Measurements from ENCODE around the gene COX14.
A peak's percentile ranks its signal among the peaks of the same experiment; 100 is the strongest.
"Not testable (repeated sequence)": the region's sequence is repeated elsewhere in the genome, so short reads cannot be mapped to it uniquely, and the experiment has no call there.

The COX14 gene

DNA sequence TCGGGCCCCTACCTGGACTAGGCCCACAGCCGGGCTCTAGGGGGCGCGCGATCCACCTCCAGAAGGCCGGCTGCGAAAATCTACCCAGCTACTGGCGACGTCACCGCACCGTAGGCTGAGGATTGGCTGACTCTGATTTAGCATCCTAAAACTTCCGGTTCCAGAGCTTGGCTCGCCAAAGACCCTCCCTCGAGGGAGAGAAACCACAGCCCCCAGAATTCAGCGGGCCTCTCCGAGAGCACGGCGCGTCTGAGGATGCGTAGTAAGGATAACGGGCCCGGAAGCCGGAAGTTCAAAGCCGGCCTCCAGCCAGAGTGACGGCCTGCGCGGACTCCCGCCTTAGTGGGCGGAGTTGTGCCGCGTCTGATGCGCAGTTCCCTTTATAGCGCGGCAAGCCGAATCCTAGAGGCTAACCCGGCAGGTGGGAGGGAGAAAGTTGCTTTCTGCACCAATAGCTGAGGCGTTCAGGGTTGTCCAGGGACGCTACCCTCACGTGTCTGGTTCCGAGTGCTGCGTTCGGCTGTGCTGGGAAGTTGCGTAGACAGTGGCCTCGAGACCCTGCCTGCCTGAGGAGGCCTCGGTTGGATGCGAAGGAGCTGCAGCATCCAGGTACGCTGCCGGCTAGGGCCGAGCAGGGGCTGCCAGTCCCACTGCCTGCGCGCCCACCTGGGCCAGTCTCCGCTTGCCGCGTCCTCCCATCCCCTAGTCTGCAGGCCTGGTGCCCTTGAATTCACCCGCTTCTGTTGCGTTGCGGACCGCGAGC lies at the start of gene COX14:
COX14 (plus strand) TSS at position 544 of the 763 bp plus-strand sequence. CDS start 7,808 bp downstream, outside the sequence.
- DNase-seq, result peak; percentile 99

DNA sequence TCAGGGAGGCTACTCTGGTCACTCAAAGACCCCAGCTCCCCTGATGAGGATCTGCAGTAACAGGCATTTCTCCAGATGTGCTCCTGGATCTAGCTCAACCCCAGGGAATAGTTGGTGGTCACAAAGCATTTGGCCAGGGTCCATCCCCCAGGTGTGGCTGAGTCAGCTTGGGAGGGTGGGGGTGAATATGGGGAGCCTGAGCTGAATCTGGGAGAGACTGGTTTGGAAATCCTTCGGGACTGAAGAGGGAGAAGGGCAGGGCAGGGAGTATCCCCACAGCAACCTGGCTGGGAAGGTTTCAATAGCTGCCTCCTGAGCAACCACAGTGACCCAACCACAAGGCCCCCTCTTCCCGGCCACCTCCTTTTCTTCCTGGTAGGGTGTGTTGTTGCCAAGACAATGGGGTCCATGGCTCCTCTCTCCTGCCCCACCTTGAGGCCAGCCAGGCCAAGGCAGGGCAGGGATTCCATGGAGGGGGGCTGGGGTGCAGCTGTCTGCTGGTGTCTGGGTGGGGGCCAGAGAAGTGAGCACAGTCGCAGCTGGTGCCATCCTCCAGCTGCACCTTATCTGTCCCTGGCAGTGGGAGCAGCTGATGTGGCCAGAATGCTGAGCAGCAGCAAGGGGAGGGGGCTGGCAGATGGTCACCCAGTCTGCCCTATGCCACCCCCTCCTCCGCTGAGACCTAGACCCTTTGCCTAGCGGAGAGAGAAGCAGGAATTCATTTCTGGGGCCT lies 49.1 kb upstream of the COX14 start:
- DNase-seq, result no peak

DNA sequence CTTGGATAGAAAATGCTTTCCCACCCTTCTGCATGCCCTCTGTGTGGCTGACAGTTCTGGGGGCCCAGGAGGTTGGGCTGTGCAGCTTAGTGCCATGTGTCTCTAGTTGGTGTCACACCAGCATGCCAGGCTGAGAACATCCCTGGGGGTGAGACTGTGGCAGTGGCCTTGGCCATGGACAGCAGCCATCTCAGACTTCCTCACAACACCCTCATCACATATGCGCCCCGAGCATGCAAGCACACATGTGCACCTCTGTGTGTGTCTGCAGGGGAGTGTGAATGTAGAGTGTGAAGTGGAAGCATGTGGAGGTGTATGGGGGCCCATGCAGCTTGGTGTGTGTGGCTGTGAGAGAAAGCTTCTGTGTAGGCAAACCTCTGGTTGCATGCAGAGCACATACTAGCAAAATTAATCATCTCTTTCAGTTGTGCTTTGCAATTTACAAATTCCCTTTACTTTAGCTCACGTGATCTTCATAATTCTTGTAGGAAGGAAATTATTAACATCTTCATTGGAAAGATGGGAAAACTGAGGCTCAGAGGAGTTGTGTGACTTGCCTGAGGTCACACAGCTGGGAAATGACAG lies 46.2 kb upstream of the COX14 start:
- no peak for DNase-seq

DNA sequence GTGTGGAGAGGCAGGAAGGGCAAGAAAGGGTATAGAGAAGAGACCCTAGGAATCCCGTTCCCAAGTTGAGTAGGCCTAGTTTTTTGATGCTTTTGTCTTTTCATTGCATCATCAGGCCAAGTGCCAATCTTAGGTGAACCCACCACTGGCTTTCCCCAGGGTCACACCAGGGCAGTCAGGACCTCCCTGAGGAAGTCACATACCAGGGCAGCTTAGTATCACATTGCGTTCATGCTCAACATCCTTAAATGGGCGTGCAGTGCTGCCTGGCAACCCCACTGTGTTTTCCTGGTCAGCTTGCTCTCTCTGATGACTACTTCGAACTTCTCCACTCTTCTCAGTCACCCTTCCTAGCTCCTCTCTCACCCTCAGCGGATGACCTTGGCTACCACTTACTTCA lies 45.6 kb upstream of the COX14 start:
- DNase-seq, result no peak

DNA sequence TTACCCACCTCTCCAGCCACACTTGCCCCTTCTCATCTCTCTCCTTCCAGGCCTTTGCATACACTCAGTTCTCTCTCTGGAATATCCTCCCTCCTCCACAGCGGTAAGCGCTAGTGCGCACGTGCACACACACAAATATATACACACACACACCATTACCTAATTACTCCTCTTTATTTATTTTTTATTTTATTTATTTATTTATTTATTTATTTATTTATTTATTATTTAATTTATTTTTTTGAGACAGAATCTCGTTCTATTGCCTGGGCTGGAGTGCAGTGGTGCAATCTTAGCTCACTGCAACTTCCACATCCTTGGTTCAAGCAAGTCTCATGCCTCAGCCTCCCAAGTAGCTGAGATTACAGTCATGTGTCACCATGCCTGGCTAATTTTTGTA lies 43.0 kb upstream of the COX14 start:
- DNase-seq, result no peak

DNA sequence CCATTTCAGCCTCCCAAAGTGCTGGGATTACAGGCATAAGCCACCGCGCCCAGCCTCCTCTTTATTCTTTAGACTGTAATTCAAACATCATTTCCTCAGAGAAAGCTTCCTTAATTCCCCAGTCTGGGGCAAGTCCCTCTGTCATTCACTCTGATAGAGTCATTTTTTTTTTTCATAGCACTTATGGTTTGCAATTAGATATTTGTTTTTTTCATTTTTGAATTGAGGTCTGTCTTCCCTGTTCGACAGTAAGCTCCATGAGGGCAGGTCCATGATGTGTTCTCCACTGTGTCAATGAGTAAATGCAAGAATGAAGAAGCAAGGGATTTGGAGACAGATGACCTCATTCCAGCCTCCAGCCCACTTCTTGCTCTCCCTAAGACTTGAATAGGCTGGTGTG lies 42.5 kb upstream of the COX14 start:
- no peak for DNase-seq

DNA sequence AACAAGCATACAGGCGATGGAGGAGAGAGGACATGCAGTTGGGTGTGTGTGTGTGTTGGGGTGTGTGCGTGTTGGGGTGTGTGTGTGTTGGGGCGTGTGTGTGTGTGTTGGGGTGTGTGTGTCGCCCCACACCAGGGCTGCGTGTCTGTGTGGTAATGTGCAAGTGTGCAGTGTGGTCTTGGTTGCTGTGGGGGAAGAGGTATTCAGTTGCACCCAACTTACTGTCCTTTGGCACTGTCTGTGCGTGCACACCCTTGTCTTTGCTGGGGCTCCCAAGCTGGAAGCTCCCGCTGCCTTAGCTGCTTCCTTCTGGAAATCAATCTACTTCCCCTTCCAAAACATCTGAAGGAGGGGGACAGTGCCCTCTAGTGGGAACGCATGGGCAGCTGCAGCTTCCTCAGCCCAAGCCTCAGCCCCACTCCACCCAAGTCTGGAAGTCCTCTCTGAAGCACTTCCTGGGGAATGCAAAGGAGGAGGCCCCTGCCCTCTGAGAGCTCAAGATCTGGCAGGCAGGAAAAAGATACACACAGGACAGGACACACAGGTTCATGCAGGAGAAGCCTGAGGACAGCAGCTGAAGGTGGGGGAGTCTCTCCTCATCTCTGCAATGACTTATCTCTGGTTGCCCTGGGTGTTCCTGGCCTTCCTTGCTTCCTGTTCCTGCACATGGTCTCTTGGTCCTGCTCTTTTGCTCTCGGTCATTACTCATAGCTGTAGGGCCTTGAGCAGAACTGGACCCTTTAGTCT lies 41.5 kb upstream of the COX14 start:
- DNase-seq, result peak; percentile 59

DNA sequence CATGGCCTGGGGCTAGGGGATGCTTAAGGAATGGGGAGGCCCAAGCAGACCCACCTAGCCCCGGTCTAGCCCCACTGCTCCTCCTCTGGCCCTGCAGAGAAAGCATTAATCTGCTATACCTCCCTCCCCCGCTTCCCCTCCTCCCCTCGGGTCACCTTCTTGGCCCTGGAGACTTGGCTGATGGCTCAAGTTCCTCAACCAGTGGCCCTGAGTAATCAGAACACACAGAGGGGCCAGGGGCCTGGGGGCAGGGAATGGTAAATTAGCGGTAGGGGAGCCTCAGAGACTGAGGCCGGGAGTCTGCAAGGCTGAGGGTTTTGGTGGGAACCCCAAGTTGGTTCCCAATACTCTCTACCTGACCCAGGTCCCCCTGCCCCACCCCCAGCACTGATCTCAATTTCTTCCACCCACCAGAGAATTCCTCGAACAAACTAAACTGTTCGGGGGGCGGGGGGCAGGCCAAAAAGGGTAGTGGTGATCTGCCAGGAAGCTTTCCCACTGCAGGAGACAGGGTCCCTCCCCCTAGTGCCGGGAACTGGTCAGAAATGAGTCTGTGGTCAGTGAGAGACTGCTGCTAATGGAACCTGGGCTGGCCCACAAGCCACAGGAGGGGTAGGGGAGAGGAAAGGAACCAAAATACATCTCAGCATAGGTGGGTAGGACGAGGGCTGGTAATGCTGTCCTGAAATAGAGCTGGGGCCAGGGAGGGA lies 39.7 kb upstream of the COX14 start:
- DNase-seq, result no peak

DNA sequence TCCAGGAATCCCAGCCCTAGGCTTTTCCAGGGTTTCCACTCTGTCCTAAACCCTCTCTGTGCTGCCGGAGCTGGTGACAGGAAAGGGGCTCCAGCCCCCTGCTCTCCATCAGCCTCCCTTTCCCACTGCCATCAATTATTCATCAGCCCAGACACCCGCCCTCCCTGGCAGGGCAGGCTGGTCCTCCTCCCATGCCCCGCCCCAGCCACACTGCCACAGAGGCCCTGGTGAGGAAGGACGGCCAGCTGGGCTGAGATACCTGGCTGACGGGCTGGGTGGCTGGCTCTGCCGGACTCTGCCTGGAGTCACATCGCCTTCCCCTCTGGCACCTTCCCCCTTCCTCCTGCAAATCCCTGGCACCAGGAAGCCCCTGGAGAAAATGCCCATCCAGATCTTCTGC lies 38.8 kb upstream of the COX14 start:
- DNase-seq, result no peak

DNA sequence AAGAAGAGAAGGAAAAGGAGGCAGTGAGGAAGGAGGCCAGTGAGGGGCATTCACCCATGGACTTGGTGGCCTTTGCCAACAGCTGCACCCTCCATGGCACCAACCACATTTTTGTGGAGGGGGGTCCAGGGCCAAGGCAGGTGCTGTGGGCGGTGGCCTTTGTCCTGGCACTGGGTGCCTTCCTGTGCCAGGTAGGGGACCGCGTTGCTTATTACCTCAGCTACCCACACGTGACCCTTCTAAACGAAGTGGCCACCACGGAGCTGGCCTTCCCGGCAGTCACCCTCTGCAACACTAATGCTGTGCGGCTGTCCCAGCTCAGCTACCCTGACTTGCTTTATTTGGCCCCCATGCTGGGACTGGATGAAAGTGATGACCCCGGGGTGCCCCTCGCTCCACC lies 38.3 kb upstream of the COX14 start:
- DNase-seq, result no peak

DNA sequence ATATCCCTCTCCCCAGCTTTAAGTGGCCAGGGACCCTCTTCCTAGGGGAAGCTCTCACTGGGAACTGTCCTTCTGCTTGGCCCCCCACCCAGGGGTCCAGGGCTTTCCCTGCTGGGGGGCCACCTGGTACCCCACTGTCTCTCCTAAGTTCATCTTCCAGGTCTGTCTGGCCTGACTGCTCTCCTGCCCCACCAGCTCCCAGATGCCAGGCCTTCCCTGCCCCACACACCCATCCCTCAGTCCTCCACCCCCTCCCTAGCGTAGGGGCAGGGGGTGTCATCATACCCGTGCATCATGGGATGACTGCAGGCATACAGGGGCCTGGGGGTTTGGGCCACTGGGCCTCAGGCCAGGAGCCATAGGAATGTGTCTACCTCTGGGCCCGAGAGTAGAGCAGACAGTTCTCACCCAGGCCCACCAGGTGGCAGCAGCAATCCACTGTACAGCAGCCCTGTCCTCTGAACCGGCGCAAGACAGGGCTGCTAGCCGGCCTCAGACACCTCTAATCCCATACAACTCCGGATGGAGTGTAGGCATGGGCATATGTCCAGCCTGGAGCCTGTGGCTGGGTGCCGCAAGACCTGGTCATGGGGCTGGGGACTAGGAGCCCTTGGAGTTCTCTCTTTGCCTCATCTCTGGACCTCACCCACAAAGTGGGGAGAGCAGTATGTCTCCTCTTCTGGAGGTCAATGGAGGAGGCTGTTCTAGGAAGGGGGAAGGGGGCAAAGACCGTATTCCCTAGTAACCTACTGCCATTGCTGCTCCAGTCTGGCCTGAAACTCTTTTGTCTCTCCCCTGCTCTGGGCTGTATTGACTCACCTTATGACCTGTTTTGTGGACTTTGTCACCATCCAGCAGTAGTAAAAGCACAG lies 36.9 kb upstream of the COX14 start:
- peak; percentile 84 for DNase-seq

DNA sequence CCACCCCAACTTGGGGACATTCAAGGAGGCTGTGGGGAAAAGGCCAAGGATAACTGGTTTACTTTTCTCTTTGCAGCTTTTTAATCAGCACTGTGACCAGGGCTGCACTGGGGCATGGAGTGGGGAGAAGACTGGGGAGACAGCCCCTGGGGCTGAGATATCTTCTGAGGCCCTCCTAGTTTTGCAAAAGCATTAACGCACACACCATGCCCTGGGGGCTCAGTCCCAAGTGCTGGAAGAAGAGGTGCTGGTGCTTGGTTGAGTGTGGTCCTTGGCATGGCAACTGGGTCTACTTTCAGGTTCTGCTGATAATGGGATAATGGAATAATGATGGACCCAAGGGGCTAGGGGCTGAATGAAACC lies 36.2 kb upstream of the COX14 start:
- no peak for DNase-seq

DNA sequence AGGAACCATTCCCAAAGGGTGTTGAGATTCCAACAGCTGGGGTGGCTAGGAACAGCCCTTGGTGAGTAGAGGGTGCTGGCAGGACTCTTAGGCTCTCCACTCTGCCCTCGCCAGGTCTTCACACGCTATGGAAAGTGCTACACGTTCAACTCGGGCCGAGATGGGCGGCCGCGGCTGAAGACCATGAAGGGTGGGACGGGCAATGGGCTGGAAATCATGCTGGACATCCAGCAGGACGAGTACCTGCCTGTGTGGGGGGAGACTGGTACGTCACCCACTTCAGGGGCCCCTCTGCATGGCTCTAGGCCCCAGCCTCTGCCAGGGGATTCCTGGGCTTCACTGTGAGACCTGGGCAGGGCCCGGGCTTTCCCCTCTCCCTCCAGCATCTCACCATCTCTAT lies 34.9 kb upstream of the COX14 start:
- DNase-seq, result no peak

DNA sequence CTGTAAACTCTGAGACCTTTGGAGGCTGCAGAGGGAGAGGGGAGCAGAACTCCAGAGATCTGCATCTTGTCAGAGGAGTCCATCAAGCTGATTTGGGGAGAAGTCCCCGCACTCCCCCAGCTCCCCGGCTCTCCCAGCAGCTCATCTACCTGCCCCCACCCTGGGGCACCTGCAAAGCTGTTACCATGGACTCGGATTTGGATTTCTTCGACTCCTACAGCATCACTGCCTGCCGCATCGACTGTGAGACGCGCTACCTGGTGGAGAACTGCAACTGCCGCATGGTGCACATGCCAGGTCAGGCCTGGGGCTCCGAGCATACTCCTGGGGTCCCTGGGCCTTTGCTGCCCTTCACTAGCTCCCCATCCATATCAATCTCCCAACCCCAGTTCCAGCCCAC lies 33.8 kb upstream of the COX14 start:
- DNase-seq, result no peak

DNA sequence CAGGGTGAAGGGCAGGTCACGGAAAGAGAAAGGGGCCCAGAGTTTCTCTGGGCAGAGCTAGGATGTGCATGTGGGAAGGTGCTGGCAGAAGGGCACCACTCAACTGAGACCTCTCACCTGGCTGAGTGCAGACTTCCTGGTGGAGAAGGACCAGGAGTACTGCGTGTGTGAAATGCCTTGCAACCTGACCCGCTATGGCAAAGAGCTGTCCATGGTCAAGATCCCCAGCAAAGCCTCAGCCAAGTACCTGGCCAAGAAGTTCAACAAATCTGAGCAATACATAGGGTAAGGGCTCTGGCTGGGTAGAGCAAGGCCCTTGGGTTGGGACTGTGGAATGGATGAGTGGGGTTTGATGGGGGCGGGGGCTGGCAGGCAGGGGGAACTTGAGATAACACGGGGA lies 32.3 kb upstream of the COX14 start:
- no peak for DNase-seq

DNA sequence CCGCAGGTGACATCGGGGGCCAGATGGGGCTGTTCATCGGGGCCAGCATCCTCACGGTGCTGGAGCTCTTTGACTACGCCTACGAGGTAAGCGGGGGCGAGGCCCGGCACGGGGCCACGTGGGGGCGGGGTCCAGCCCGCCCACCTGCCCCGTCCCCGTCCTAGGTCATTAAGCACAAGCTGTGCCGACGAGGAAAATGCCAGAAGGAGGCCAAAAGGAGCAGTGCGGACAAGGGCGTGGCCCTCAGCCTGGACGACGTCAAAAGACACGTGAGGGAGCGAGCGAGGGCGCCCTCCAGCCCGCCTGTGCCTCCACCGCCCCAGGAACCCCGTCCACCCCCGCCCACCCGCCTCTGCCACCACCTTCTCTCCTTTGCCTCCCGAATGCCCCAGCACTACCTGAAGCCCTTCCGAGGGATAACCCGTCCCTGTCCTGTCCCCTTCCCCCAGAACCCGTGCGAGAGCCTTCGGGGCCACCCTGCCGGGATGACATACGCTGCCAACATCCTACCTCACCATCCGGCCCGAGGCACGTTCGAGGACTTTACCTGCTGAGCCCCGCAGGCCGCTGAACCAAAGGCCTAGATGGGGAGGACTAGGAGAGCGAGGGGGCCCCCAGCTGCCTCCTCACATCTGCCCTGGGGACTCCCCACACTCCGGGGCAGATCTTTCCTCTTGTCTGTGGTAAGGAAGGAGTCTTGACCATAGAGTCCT lies 30.8 kb upstream of the COX14 start:
- no peak for DNase-seq

DNA sequence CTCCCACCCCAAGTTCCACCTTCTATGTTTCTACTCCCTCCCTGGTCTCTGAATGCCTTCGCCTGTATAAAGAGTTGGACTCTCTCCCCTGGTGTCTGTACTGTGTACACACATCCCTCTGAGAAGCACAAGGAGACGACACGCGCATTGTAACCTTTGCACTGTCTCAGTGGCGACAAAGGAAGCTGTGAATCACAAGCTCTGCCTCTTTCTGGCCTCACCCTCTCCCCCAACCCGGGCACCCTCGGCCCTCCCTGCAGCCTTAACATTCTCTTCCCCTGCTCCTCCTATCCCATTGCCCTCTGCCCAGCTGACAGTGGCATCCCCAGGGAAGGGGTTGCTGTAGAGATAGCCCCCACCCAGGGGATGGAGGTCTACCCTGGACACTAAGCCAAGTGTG lies 29.4 kb upstream of the COX14 start:
- DNase-seq, result no peak

DNA sequence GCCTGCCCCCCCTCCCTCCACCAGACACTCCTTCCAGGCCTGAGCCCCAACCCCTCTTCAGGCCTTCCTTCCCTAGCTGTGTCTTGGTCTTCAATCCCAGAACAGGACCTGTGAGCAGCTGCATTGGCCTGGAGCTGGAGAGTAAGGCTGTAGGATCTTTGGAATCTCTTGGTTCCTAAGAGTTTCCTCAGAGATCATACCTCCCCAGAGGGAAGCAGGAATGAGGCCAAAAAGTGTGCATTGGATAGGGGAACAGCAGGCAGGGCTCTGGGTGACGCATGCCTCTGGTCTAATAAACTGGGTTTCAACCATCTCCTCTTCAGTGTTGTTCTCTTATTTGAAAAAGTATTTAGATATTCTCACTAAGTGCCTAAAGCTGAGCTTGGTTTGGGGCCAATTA lies 28.7 kb upstream of the COX14 start:
- no peak for DNase-seq

DNA sequence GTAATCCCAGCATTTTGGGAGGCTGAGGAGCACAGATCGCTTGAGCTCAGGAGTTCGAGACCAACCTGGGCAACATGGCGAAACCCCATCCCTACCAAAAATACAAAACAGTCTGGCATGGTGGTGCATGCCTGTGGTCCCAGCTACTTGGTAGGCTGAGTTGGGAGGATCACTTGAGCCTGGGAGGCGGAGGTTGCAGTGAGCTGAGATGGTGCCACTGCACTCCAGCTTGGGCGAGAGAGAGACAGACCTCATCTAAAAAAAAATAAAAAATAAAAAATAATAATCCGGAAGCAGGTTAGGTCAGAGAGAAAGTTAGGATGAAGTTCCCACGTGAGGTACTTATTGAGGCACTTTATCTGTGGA lies 27.6 kb upstream of the COX14 start:
- not testable (repeated sequence) for DNase-seq

DNA sequence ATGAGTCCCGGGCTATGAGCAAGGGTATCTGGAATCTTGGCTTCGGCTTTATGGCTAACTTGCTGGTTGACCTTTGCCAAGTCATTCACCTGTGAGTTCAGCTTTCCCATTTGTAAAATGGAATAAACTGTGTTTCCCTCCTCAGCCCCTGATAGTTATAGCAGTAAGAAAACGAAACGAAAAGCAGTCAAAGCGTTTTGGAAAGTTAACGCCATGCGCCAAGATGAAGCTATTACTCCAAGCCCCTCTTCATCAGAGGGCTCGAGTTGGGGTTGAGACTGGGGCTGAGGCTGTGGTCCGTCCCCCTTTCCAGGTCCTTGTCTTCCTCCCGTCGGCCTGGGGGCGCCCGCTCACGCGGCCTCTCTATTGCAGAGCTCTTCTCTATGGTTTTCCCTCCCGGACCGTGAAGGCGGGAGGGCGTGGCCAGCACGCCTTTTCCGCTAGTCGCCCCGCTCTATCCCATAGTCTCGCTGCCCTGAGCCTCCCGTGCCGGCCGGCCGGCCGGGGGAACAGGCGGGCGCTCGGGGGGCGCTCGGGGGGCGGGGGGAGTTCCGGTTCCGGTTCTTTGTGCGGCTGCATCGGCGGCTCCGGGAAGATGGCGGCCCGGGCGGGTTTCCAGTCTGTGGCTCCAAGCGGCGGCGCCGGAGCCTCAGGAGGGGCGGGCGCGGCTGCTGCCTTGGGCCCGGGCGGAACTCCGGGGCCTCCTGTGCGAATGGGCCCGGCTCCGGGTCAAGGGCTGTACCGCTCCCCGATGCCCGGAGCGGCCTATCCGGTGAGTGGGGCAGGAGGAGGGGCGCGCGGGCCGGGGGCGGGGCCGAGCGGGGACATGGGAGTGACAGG lies 27.0 kb upstream of the COX14 start, which contains the start of gene SMARCD1:
SMARCD1 (plus strand) TSS at position 568 of the 840 bp plus-strand sequence; CDS start at position 596, 28 bp downstream.
- peak; percentile 81 for DNase-seq

All from activated CD4-positive, alpha-beta T cell treated with anti-CD3 and anti-CD28 coated beads, Interleukin-2, amount 50 U/mL, for 1 hour (primary cell).